Activated T-cell treated with anti-CD3 and anti-CD28 coated beads for 48 hours (primary cell): ENCODE measurements around the gene ABCB9.
"Not testable (repeated sequence)": the region's sequence is repeated elsewhere in the genome, so short reads cannot be mapped to it uniquely, and the experiment has no call there.

Experiments used
- DNase-seq: peaks from one replicate; pipeline ENCODE4 v3.0.0-alpha.2; 2020; ENCODE audit warnings: low read depth

The ABCB9 gene

DNA sequence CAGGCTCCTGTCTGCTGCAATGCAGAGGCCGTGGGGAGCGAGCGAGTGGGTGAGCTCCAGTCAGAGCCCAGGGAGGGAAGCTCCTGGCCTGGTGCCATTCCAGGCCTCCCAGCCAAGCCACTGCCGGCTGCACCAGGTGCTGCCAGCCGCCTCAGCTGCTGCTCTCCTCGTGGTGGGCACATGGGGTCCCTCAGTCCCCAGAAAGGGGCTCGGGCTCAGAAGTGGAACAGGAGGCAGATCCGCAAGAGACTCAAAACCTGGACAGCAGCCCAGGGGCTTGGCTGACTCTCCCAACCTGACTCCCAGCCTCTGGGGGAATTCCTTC lies 2.4 kb downstream of the ABCB9 start:
- DNase-seq: no peak

DNA sequence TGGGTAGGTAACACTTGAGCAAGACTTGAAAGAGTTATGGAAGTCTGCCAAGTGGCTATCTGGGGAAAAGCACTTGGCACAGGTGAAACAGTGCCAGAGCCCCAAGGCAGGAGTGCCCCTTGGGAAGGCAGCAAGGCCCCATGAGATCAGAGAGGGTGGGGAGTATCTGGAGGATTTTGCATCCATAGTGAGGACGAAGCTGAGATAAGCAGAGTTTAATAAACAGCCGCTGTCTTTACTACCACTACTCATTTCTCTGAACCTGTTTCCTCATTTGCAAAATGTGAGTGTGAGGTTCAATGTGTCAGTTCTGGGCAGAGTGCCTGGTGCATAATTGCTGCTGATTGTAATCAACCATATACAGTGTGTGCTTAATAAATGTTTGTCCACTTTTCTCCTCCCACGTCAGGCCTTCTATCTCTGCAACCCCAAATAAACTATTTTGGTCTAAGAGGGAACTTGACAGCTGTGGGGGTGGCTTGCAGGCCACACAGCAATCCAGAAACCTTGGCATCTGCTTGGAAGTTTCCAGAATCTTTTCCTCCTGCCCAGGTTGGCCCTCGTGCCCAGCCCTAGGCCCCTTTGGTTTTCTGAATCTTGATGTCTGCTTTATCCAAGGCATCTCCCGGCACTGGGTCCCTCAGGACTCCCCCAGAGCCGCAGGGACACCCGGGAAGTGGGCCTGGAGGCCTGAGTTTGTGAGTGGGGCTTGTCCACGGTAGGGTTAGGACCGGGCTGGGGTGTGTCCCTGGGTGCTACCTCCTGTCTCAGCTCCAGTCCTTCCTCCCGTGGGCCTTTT lies 4.5 kb downstream of the ABCB9 start:
- DNase-seq: no peak

DNA sequence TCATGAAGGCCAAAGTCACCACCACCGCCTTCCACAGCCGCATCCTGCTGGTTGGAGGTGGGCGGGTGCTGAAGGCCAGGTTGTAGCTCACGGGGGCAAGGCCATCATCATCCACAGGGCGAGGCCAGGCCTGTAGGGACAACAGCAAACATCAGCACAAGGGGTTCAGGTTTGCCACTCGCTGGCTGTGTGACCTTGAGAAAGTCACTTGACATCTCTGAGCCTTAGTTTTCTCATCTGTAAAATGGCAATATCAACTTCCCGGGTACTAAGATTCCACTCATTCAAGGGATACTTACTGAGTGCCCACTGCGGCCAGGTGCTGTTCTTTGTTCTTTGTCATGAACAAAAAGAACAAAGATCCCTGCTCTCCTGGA lies 6.1 kb downstream of the ABCB9 start:
- DNase-seq: no peak

DNA sequence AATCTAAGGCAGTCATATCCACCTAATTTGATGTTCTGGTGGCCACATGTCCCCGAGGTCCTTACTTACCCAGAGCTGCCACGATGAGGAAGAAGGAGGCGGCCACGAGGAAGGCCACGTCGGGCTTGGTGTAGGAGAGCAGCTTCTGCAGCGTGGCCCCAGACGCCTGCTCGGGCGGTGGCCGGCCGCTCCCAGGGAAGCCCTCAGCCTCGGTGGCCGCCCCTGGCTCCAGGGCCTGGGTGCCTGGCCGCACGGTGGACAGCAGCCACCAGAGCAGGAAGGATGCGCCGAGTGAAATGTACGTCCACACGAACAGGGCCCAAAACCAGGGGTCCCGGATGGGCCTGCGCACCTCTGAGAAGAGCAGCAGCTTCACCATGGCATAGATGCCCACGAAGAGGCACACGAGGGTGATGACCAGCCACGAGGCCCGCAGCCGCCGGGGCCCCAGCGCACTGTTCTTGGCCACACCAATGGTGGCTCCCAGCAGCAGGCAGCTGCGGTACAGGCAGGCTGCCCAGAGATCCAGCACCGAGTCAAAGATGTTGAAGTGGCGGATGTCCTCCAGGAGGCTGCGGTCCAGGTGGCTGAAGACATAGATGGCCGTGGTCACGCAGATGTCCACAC lies 6.6 kb downstream of the ABCB9 start:
- no peak for DNase-seq

DNA sequence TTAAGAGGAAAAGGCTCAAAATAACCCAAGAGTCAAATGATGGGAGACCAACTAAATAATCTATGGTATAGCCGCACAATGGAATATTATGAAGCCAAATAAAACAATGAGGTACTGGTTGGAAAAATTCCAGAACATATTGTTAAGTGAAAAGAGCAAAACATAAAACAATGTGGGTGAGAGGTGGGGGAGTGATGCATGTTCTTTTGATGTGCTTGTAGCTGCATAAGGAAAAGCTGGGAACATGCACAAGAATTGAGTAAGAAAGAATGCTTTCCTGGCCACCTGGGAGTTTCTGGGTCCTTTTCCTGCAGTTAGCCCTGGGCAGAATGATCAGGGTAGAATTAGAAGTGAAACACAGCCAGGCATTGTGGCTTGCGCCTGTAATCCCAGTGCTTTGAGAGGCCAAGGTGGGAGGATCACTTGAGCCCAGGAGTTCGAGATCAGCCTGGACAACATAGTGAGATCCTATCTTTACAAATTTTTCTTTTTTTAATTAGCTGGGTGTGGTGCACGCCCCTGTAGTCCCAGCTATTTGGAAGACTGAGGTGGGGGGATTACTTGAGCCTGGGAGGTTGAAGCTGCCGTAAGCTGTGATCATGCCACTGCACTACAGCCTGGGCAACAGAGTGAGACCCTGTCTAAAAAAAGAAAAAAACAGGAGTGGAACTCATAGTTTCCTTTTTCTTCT lies 7.9 kb downstream of the ABCB9 start:
- DNase-seq: no peak

DNA sequence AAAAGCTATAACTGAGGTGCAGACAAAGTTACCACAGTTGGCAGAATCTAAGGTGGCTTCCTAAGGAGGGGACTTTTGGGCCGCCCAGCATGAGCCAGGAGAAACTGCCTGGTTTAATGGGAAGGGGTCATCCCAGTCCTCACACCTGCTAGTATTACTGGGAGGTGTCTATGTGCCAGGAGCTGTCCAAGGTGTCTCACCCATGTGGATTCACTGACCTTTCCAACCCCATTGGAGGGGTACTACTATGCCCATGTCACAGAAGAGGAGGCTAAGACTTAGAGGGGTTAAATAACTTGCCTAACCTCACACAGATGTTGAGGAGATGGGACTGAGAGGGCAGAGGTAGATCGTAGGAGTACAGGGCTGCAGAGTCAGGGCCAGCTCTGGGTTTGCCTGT lies 10.2 kb downstream of the ABCB9 start:
- no peak for DNase-seq

DNA sequence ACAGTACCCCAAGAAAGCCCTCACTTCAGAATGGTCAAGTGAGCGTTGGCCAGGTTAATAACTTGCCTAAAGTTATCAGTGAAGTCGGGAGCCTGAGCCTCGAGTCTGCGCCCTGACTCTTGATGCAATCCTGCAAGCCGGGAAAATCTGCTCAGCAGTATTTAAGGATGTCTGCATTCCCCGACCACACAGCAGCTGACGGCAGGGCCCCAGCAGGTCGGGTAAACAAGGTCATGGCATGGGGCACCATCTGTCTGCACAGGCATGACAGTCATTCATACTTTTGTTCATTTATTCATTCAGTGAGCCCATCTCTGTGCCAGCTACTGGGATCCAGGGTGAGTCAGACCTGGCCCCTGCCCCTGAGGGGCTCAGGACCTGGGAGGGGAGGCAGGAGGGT lies 11.1 kb downstream of the ABCB9 start:
- no peak for DNase-seq

DNA sequence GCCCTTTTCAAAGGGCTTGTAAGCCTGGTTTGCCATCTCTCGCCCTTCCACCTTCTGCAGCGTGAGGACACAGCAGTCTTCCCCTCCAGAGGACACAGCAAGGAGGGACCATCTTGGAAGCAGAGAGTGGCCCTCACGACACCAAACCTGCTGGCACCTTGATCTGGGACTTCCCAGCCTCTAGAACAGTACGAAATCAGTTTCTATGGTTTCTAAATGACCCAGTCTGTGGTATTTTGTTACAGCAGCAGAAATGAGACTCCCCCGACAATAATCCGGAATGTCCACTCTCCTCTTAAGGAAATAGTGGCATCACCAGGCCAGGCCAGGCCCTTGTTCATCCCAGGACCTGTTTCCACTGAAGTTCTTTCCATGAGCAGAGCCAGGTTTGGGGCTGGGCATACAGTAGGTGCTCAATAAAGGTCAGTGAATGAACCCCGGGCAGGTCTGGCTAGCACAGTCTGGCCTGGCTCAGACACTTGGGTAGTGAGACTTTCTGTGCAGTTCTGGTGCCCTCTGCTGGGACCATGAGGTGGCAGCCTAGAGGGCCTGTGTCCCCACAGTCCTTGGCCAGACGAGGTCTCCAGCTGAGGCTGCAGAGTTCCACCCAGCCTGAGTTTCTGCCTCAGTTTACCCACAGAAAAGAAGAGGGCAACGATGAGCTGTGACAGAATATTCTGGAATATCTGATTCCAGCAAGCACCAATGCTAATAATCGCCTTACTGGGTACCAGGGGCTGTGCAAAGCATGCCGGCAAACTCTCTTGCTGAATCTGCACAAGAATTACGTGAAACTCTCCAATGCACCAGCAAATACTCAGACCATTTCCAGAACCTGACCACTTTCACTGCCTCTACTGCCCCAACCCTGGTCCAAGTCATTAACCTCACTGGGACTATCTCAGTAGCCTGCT lies 14.0 kb downstream of the ABCB9 start:
- peak; percentile 59 for DNase-seq

DNA sequence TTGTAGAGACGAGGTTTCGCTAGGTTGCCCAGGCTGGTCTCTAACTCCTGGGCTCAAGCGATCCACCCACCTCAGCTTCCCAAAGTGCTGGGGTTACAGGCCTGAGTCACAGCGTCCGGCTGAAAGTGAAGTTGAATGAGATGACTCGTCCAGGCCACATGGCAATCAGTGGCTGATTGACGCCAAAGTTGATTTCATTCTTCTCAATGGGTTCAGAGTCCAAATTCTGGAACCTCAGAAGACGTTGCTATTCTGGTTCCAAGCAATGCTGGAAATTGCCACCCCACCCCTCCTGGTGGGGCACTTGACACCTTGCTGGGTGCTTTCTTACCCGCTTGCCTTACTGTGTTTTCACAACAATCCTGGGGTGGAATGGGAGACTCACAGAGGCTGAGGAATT lies 14.9 kb downstream of the ABCB9 start:
- DNase-seq: no peak

DNA sequence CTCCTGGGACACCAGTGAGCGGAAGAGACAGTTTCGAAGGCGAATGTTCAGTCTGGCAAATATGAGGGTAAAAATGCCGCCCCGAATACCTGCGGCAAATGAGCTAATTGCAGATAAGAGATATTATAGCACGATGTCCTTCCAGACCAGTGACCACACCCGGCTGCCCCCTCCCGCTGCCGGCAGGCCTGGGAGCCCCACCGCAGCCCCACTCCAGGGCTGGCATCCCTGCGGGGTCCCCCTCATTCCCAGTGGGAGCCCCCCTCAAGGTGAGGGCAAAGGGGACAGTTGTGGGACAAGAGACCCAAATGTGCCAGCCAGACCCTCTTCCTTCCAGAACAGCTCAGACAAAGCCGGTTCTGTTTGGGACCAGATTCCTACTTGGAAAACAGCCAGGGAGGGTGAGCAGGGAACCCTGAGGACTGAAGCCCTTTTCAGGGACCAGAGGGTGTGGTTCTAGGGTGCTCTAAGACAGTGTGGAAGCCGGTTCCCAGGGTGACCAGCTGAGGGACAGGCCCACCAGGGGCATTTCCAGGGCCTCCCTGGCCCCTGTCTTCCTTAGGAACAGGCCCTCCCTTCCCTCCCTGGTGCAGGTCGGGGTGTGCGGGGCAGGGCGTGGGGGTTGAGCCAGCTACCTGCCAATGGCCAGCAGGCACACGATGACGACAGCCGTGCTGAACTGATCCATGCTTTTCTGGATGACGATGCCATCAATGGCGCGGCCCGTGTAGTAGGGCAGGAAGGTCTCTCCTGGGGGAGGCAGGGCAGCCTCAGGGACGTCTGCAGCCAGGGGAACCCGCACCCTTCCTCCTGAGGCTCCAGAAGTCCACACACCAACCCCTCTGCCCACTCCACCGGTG lies 16.2 kb downstream of the ABCB9 start:
- no peak for DNase-seq

DNA sequence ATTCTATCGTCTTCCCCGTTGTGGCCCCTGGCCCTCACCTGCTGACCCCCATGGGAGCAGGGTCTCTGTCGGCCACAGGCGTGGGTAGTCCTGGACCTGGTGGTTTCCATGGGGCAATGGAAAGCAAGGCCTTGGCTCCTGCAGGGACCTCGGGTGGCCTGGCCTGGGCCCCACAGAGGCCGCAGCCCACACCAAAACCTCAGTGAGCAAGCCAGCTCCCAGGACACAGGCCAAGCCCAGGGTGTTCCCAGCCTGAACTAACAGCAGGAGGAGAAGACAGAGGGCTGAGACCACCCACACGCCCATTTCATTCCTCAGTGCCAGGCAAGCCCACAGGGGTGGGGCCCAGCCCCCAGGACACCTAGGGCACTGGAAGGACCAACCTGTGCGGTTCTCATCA lies 16.9 kb downstream of the ABCB9 start:
- no peak for DNase-seq

DNA sequence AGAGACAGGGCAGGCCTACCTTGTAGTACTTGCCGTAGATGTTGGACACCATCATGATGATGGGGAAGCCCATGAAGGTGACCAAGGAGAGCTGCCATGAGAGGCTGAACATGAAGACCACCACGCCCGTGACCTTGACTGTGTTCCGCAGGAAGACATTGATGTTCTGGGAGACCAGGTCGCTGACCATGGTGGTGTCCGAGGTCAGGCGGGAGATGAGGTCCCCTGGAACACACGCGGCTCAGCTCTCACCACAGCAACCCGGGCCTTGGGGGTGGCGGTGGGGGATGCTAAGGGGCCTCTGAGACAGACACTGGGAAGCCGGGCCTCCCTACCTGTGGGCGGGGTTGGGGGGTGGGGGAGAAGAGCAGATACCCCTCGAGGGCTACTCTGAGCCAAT lies 17.7 kb downstream of the ABCB9 start:
- DNase-seq: no peak

DNA sequence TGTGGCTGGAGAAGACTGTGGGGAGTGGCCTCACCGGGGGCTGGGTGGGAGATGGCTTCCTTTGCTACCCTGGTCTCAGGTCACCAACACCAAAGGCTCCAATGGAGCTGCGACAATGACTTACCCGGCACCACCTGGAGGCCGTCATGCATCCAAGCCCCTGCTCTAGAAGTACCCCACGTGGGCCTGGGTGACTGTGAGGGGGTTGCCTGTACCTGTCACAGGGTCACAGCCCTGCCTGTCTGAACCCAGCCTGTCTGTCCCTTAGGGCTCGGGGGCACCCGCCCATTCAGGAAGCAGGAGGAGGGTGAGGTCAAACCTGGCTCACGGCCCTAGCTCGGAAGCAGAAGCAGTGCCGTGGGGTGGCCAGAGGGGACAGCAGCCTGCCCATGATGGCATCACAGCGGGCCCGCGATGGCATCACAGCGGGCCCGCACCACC lies 18.9 kb downstream of the ABCB9 start:
- no peak for DNase-seq

DNA sequence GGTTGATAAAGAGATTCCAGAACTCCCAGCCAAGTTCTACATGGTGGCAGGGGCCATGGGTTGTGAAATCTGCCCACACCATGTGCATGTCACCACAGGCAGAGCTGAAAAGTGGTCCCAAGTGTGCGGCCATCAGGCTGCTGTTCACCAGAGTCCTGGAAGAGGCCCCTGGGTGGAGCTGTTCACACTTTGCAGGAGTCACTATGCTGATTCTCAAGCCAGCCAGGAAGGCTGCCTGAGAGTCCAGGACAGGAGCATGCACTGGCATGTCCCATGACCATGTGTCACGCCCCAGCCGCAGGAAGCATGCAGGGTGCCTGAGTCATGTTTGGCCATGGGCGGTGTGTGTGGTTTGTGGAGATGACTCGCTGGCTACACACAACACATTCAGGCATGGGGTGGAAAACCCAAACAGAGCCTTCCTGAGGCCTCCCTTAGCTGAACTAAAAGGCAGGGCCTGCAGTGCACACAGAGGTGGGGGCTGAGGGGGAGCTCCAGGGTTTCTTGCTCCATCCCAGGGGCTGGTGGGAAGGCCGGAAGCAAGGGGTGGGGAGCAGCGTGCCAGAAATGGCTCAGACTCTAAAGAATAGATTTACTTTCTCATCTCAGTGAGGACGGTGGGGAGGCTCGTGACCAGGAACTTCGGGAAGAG lies 19.4 kb downstream of the ABCB9 start:
- peak; percentile 85 for DNase-seq

DNA sequence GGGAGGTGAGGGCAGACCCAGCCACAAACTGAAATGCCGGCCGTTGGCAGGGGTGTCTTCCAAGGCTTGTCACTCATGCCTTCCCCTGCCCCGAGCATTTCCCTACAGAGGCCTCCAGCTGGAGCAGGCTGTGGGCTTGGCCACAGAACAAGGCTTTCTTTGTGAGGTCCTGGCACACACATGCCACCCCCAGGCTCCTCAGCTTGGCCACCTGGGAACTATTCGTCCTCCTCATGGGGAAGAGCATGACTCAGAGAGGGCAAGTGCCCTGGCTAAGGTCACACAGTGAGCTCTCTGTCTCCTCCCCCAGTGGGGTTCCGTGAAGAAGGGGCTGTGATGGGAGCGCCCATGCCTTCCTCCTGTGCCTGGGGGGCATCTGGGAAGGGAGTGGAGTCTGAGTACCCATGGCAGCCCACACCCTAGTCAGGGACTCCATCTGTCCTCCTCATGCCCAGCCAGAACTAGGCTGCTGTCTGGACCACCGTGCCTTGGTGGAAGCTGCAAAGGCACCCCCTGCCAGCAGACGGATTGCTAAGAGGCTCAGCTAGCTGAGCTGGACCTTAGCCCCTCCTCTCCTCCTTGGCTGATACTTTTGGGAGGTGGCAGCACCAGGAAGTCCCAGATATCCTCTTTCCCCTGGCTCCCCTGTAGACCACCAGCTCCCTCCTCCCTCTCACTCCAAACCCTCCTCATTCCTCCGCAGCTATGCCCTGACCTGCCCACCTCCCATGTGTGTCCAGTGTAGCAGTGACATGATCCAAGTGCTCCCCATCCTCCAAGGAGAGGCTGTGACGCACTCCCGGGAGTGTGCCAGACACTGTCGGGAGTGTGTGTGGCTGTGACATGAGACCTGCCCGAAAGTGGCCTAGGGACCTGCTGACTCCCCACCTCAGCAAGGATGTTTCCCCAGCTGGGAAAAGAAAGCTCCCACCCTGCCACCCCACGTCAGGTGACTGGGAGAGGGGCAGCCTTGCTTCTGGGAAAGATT lies 21.4 kb downstream of the ABCB9 start:
- DNase-seq: no peak

DNA sequence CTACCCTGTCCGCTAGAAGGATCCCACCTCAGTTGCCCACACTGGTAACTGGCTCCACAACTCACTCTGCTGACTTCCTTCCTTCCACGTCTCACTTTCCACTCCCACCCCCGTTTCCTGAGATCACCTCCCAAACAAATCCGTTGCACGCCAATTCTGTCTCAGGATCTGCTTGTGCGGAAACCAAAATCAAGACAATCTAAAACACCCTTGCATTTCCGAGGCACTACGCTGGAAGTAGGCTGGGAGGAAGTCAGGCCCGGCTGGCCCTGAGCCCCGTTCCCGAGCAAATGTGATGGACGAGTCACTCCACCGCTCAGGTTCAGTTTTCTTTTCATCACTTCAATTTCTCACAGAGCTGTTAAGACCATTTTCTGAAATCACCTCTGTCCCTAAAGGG lies 23.1 kb downstream of the ABCB9 start:
- no peak for DNase-seq

DNA sequence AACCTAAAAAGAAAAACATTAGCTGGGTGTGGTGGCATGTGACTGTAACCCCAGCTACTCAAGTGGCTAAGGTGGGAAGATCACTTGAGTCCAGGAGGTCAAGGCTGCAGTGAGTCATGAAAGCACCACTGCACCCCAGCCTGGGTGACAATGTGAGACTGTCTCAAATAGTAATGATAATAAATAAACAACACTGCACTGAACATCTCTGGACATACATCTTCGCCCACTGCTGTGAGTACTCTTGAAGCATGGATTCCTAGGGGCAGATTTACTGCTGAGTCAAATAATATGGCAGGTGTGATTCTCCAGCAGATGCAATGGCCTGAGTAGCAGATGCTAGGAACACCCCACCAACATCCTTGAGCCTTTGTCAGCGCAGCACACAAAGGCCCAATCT lies 23.6 kb downstream of the ABCB9 start:
- no peak for DNase-seq

DNA sequence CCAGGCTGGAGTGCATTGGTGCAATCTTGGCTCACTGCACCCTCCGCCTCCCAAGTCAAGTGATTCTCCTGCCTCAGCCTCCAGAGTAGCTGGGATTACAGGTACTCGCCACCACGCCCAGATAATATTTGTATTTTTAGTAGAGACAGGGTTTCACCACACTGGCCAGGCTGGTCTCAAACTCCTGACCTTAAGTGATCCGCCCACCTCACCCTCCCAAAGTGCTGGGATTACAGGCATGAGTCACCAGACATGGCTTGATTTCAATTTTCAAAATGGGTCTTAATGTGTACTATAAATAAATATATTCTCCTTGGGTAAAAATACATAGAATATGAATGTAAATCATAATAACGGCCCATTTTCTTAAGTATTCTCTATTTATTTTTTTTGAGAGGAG lies 24.9 kb downstream of the ABCB9 start:
- DNase-seq: not testable (repeated sequence)

DNA sequence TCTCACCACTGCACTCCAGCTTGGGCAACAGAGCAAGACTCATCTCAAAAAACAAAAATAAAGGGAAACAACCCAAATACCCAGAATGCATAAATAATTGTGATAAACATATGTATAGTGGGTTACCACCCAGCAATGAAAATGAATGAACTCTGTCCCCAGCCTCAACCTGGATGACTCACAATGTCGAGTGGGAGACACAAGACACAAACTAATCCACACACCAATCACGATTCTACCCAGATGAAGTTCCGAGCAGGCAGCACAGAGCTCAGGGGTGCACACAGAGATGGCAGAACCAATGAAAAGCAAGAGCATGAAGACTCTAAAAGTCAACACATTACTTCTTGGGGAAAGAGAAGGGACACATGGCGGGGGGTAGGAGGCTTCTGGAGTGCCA lies 27.1 kb downstream of the ABCB9 start:
- DNase-seq: no peak

DNA sequence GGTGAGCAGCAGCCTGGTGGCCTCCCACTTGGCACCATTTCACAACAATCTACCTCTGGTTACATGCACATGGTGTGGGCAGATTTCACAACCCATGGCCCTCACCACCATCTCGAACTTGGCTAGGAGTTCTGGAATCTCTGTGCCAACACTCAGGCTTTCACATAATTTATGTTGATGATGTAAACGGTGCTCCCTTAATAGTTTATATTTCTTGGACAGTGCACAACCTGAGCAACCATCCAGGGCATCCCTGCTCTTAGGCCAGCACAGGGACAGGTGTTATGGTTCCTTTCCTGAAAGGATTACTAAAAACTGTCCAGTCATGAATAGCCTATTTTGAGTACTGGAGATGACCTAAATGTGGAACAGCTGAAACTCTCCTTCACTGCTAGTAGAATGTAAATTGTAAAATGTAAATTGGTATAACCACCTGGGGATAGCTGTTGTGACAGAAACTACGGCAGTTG lies 28.6 kb downstream of the ABCB9 start:
- no peak for DNase-seq
